IMR-90 (cell line): ENCODE results near the gene AKIRIN1.

Experiments used
- BHLHE40 ChIP-seq: fragments of 150-350 bp; IDR thresholded peaks from 2 replicates; pipeline ENCODE4 v1.6.1; 2016; ENCODE audit warnings: mild to moderate bottlenecking, low read depth, low read length
- CEBPB ChIP-seq: IDR thresholded peaks from 2 replicates; pipeline ENCODE4 v1.6.1; 2012; ENCODE audit warnings: low read depth, low read length, improper control_type of control experiment
- CHD1 ChIP-seq: IDR thresholded peaks from 2 replicates; pipeline ENCODE4 v1.6.1; 2012; ENCODE audit warnings: low read depth, low read length, improper control_type of control experiment
- MAFK ChIP-seq: IDR thresholded peaks from 2 replicates; pipeline ENCODE4 v1.6.1; 2012; ENCODE audit warnings: low read depth, low read length, improper control_type of control experiment
- MAZ ChIP-seq: IDR thresholded peaks from 2 replicates; pipeline ENCODE4 v1.6.1; 2012; ENCODE audit warnings: low read depth, mild to moderate bottlenecking, low read length, improper control_type of control experiment, moderate library complexity, borderline replicate concordance
- MXI1 ChIP-seq: IDR thresholded peaks from 2 replicates; pipeline ENCODE4 v1.6.1; 2012; ENCODE audit warnings: low read depth, mild to moderate bottlenecking, low read length, moderate library complexity, borderline replicate concordance
- POLR2A ChIP-seq: IDR thresholded peaks from 2 replicates; pipeline ENCODE4 v1.6.1; 2012; ENCODE audit warnings: mild to moderate bottlenecking, low read depth, low read length
- RAD21 ChIP-seq: IDR thresholded peaks from 2 replicates; pipeline ENCODE4 v1.6.1; 2012; ENCODE audit warnings: low read length, improper control_type of control experiment
- RCOR1 ChIP-seq: IDR thresholded peaks from 2 replicates; pipeline ENCODE4 v1.6.1; 2012; ENCODE audit warnings: mild to moderate bottlenecking, low read length, improper control_type of control experiment; ENCODE audit not compliant: insufficient replicate concordance
- RFX5 ChIP-seq: IDR thresholded peaks from 2 replicates; pipeline ENCODE4 v1.8.0; 2012; ENCODE audit warnings: low read depth, mild to moderate bottlenecking, low read length, moderate library complexity
- SMC3 ChIP-seq: fragments of 150-350 bp; IDR thresholded peaks from 2 replicates; pipeline ENCODE4 v1.6.1; 2016; ENCODE audit warnings: low read depth, mild to moderate bottlenecking, antibody characterized with exemption, low read length, moderate library complexity
- TF ChIP-seq, protein P1 (sequence below): conservative IDR thresholded peaks from 2 replicates; pipeline ENCODE4 v1.5.1; 2012; ENCODE audit warnings: mild to moderate bottlenecking, low read depth, low read length, improper control_type of control experiment
- TF ChIP-seq, protein P2 (sequence below): fragments of 150-350 bp; IDR thresholded peaks from 2 replicates; pipeline ENCODE4 v1.6.1; 2017; ENCODE audit warnings: mild to moderate bottlenecking, antibody characterized with exemption, low read length, low read depth
- TF ChIP-seq, protein P3 (sequence below): fragments of 150-350 bp; IDR thresholded peaks from 2 replicates; pipeline ENCODE4 v1.6.1; 2016; ENCODE audit warnings: low read depth, mild to moderate bottlenecking, low read length, moderate library complexity, borderline replicate concordance

DNA sequence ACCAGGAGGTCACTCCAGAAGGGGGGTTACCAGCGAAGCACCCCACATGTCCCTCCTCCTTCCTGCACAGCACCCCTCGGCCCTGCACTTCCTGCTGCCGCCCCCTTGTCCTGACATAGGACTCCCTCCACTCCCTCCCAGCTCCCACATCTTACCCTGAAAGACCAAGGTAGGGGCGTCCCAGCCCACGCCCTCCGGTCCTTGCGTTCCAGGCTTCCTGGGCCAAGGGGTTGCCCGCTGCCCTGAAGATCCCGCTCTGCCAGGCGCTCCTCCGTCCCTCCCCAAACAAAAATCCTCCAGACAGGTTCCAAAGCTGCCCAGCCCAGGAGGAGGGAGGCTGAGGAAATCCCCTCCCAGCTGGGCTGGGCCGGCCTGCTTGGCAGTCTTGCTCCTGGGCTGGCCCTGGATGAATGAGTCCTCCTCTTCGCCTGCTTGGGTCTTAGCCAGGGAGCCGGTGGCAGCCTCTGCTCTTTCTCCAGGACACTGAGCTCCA is 49.5 kb upstream of the AKIRIN1 start, which contains the start of gene RHBDL2:
- TF ChIP-seq, protein P1, sequence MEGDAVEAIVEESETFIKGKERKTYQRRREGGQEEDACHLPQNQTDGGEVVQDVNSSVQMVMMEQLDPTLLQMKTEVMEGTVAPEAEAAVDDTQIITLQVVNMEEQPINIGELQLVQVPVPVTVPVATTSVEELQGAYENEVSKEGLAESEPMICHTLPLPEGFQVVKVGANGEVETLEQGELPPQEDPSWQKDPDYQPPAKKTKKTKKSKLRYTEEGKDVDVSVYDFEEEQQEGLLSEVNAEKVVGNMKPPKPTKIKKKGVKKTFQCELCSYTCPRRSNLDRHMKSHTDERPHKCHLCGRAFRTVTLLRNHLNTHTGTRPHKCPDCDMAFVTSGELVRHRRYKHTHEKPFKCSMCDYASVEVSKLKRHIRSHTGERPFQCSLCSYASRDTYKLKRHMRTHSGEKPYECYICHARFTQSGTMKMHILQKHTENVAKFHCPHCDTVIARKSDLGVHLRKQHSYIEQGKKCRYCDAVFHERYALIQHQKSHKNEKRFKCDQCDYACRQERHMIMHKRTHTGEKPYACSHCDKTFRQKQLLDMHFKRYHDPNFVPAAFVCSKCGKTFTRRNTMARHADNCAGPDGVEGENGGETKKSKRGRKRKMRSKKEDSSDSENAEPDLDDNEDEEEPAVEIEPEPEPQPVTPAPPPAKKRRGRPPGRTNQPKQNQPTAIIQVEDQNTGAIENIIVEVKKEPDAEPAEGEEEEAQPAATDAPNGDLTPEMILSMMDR: no peak
- TF ChIP-seq MAFK: no peak
- TF ChIP-seq, protein P2, sequence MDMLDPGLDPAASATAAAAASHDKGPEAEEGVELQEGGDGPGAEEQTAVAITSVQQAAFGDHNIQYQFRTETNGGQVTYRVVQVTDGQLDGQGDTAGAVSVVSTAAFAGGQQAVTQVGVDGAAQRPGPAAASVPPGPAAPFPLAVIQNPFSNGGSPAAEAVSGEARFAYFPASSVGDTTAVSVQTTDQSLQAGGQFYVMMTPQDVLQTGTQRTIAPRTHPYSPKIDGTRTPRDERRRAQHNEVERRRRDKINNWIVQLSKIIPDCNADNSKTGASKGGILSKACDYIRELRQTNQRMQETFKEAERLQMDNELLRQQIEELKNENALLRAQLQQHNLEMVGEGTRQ: no peak
- no peak for TF ChIP-seq POLR2A
- no peak for TF ChIP-seq RAD21
- TF ChIP-seq BHLHE40: no peak
- TF ChIP-seq, protein P3, sequence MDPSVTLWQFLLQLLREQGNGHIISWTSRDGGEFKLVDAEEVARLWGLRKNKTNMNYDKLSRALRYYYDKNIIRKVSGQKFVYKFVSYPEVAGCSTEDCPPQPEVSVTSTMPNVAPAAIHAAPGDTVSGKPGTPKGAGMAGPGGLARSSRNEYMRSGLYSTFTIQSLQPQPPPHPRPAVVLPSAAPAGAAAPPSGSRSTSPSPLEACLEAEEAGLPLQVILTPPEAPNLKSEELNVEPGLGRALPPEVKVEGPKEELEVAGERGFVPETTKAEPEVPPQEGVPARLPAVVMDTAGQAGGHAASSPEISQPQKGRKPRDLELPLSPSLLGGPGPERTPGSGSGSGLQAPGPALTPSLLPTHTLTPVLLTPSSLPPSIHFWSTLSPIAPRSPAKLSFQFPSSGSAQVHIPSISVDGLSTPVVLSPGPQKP: no peak
- no peak for TF ChIP-seq RFX5
- no peak for TF ChIP-seq MXI1
- TF ChIP-seq SMC3: no peak
- TF ChIP-seq CEBPB: no peak
- no peak for TF ChIP-seq MAZ
- TF ChIP-seq RCOR1: no peak
- TF ChIP-seq CHD1: no peak
